H1 (cell line): ENCODE data around the gene KDR. TPM values are rescaled to one million over a fixed set of nuclear protein-coding genes. Genes with fewer than 3 reads are reported as not detected.

Experiments
- CTCF ChIA-PET: fragments of 300-600 bp; sonication (Branson Sonifier 250); formaldehyde crosslinking; loops from one replicate; lab custom pipeline; 2021; ENCODE audit not compliant: partially characterized antibody; lab: Charles Lee
- POLR2A ChIA-PET: fragments of 300-600 bp; sonication (Branson Sonifier 250); formaldehyde crosslinking; loops from one replicate; lab custom pipeline; 2021; ENCODE audit warnings: inconsistent platforms; ENCODE audit not compliant: partially characterized antibody; lab: Charles Lee
- DNase-seq, 2 experiments: peaks; one replicate each; pipeline versions ENCODE4 v3.0.0 to v3.0.0-alpha.2; 2010 to 2022; ENCODE audit warnings: low spot score in 2 of 2, low read depth in 1 of 2, mixed read lengths in 1 of 2
- FAIRE-seq: peaks from 2 replicates; lab custom pipeline; 2011; peaks lifted over from hg19 to GRCh38; lab: Jason Lieb, UNC
- H2AFZ ChIP-seq: 2 replicates; pipeline ENCODE4 v1.8.1; 2012; ENCODE audit warnings: low read length, inconsistent platforms
- H2AK5ac ChIP-seq: 2 replicates; pipeline ENCODE4 v1.6.1; 2013; ENCODE audit warnings: low read depth, low read length
- H2BK120ac ChIP-seq: replicated peaks from 2 replicates; pipeline ENCODE3; 2013; ENCODE audit warnings: low read depth, low read length, inconsistent platforms
- H2BK12ac ChIP-seq: 2 replicates; pipeline ENCODE4 v1.6.1; 2013; ENCODE audit warnings: low read depth, low read length
- H2BK15ac ChIP-seq: 2 replicates; pipeline ENCODE4 v1.6.1; 2013; ENCODE audit warnings: low read length
- H2BK20ac ChIP-seq: 2 replicates; pipeline ENCODE4 v1.6.1; 2013; ENCODE audit warnings: low read length
- H2BK5ac ChIP-seq: 2 replicates; pipeline ENCODE4 v1.6.1; 2013; ENCODE audit warnings: low read depth, low read length
- H3K14ac ChIP-seq: 2 replicates; pipeline ENCODE4 v1.6.1; 2013; ENCODE audit warnings: inconsistent platforms; ENCODE audit not compliant: insufficient read length
- H3K18ac ChIP-seq: 2 replicates; pipeline ENCODE4 v1.6.1; 2013; ENCODE audit warnings: low read length; ENCODE audit errors: extremely low read depth
- H3K23ac ChIP-seq: 2 replicates; pipeline ENCODE4 v1.6.1; 2013; ENCODE audit warnings: inconsistent platforms; ENCODE audit not compliant: insufficient read length
- H3K23me2 ChIP-seq: 2 replicates; pipeline ENCODE4 v1.6.1; 2013; ENCODE audit warnings: low read depth, low read length
- H3K27ac ChIP-seq: 2 replicates; pipeline ENCODE4 v1.6.1; 2011; ENCODE audit warnings: low read depth, low read length, inconsistent platforms
- H3K27me3 ChIP-seq, 4 experiments: replicated peaks in 1 of 4; 1 replicate in 1 of 4; 2 replicates in 3 of 4; pipeline versions ENCODE4 v1.6.1 to v1.8.1; 2011 to 2013; ENCODE audit warnings: low read length in 3 of 4, mild to moderate bottlenecking in 3 of 4, inconsistent platforms in 2 of 4, mixed read lengths in 2 of 4, moderate library complexity in 1 of 4; ENCODE audit not compliant: control insufficient read depth in 3 of 4, insufficient read depth in 3 of 4; ENCODE audit errors: extremely low read depth in 1 of 4
- H3K36me3 ChIP-seq, 4 experiments: 2 replicates each; pipeline versions ENCODE4 v1.6.1 to v1.8.1; 2011 to 2013; ENCODE audit warnings: mild to moderate bottlenecking in 4 of 4, low read length in 3 of 4, moderate library complexity in 2 of 4, control low read depth in 1 of 4, inconsistent platforms in 1 of 4; ENCODE audit not compliant: insufficient read depth in 4 of 4, control insufficient read depth in 2 of 4
- H3K4ac ChIP-seq: replicated peaks from 2 replicates; pipeline ENCODE3; 2013; ENCODE audit warnings: low read length, low read depth, mixed read lengths, inconsistent platforms; ENCODE audit not compliant: insufficient read length
- H3K4me1 ChIP-seq, 4 experiments: replicated peaks in 1 of 4; 1 replicate in 1 of 4; 2 replicates in 3 of 4; pipeline versions ENCODE4 v1.6.1 to v1.8.1; 2011 to 2013; ENCODE audit warnings: low read length in 3 of 4, inconsistent platforms in 2 of 4, mixed read lengths in 1 of 4; ENCODE audit not compliant: insufficient read depth in 4 of 4, control insufficient read depth in 3 of 4
- H3K4me2 ChIP-seq, 2 experiments: 2 replicates each; pipeline versions ENCODE4 v1.6.1 to v1.8.1; 2011 to 2013; ENCODE audit warnings: low read depth in 2 of 2, low read length in 2 of 2, control low read depth in 1 of 2, inconsistent platforms in 1 of 2, mild to moderate bottlenecking in 1 of 2; ENCODE audit not compliant: insufficient read depth in 1 of 2
- H3K4me3 ChIP-seq, 4 experiments: fragments of 200-600, 300-600 bp in 1 of 4; sonication (generic), shearing (Covaris generic), sonication (Bioruptor Twin) in 1 of 4; 2 replicates each; pipeline versions ENCODE4 v1.5.1 to v1.8.1; 2011 to 2016; ENCODE audit warnings: low read length in 4 of 4, low read depth in 3 of 4, control low read depth in 2 of 4, inconsistent platforms in 2 of 4, mild to moderate bottlenecking in 2 of 4, mixed read lengths in 1 of 4, moderate library complexity in 1 of 4; ENCODE audit not compliant: insufficient read depth in 2 of 4; ENCODE audit errors: extremely low read depth in 1 of 4
- H3K56ac ChIP-seq: replicated peaks from 2 replicates; pipeline ENCODE3; 2013; ENCODE audit warnings: low read depth, mild to moderate bottlenecking, mixed read lengths, low read length, inconsistent platforms; ENCODE audit not compliant: insufficient read length
- H3K79me1 ChIP-seq: 2 replicates; pipeline ENCODE4 v1.6.1; 2013; ENCODE audit warnings: low read depth, low read length, control low read depth
- H3K79me2 ChIP-seq, 2 experiments: 2 replicates each; pipeline versions ENCODE4 v1.6.1 to v1.8.1; 2012 to 2013; ENCODE audit warnings: low read length in 2 of 2, mild to moderate bottlenecking in 2 of 2, inconsistent platforms in 1 of 2; ENCODE audit not compliant: insufficient read depth in 2 of 2, control insufficient read depth in 1 of 2
- H3K9ac ChIP-seq, 4 experiments: replicated peaks in 1 of 4; 1 replicate in 1 of 4; 2 replicates in 3 of 4; pipeline versions ENCODE4 v1.6.1 to v1.8.1; 2011 to 2013; ENCODE audit warnings: low read depth in 3 of 4, low read length in 3 of 4, control low read depth in 2 of 4, mild to moderate bottlenecking in 2 of 4, moderate library complexity in 2 of 4, inconsistent platforms in 1 of 4; ENCODE audit errors: extremely low read depth in 1 of 4
- H3K9me3 ChIP-seq, 2 experiments: 2 replicates each; pipeline versions ENCODE4 v1.6.1 to v1.8.1; 2012 to 2013; ENCODE audit warnings: mild to moderate bottlenecking in 2 of 2, moderate library complexity in 2 of 2, control low read depth in 1 of 2, inconsistent platforms in 1 of 2, low read depth in 1 of 2, low read length in 1 of 2, mixed read lengths in 1 of 2; ENCODE audit not compliant: insufficient read depth in 2 of 2
- H4K20me1 ChIP-seq, 2 experiments: replicated peaks in 1 of 2; 2 replicates each; pipeline versions ENCODE3 to v1.8.1; 2011 to 2013; ENCODE audit warnings: inconsistent platforms in 2 of 2, low read length in 2 of 2, mild to moderate bottlenecking in 1 of 2; ENCODE audit not compliant: insufficient read depth in 2 of 2, control insufficient read depth in 1 of 2
- H4K5ac ChIP-seq: 2 replicates; pipeline ENCODE4 v1.6.1; 2013; ENCODE audit warnings: low read length, low read depth, mixed read lengths, inconsistent platforms; ENCODE audit not compliant: insufficient read length
- H4K8ac ChIP-seq: 2 replicates; pipeline ENCODE4 v1.8.0; 2013; ENCODE audit warnings: mild to moderate bottlenecking, moderate library complexity, low read length, inconsistent platforms; ENCODE audit not compliant: insufficient read depth; ENCODE audit errors: extremely low read depth
- H4K91ac ChIP-seq: replicated peaks from 2 replicates; pipeline ENCODE3; 2013; ENCODE audit warnings: low read length, mixed read lengths, inconsistent platforms; ENCODE audit not compliant: insufficient read length
- BCL11A ChIP-seq, 2 experiments: IDR thresholded peaks; one replicate each; pipeline ENCODE4 v1.6.1; 2011; ENCODE audit warnings: low read depth in 2 of 2, low read length in 2 of 2, mild to moderate bottlenecking in 2 of 2
- CEBPB ChIP-seq: IDR thresholded peaks from 2 replicates; pipeline ENCODE4 v1.6.1; 2012; ENCODE audit warnings: low read depth, low read length
- CHD2 ChIP-seq: IDR thresholded peaks from 2 replicates; pipeline ENCODE4 v1.6.1; 2012; ENCODE audit warnings: low read length, improper control_type of control experiment
- CTBP2 ChIP-seq: IDR thresholded peaks from 2 replicates; pipeline ENCODE4 v1.7.0; 2011; ENCODE audit warnings: borderline replicate concordance, mild to moderate bottlenecking, moderate library complexity, mixed read lengths, low read length; ENCODE audit not compliant: insufficient read depth, insufficient read length
- MAX ChIP-seq: IDR thresholded peaks from 2 replicates; pipeline ENCODE4 v1.6.1; 2012; ENCODE audit warnings: inconsistent platforms
- NANOG ChIP-seq: IDR thresholded peaks from 2 replicates; pipeline ENCODE4 v1.6.1; 2011; ENCODE audit warnings: low read length, low read depth, mild to moderate bottlenecking, inconsistent platforms; ENCODE audit not compliant: insufficient read depth, poor library complexity, severe bottlenecking
- NRF1 ChIP-seq: IDR thresholded peaks from 2 replicates; pipeline ENCODE4 v1.6.1; 2011; ENCODE audit warnings: mild to moderate bottlenecking, low read depth, low read length, improper control_type of control experiment
- RXRA ChIP-seq: IDR thresholded peaks from 2 replicates; pipeline ENCODE4 v1.6.1; 2011; ENCODE audit warnings: low read depth, mild to moderate bottlenecking, low read length, moderate library complexity; ENCODE audit not compliant: insufficient read depth
- SIN3A ChIP-seq, 2 experiments: IDR thresholded peaks in 1 of 2; conservative IDR thresholded peaks in 1 of 2; 2 replicates each; pipeline ENCODE4 v1.6.1; 2011 to 2012; ENCODE audit warnings: low read length in 2 of 2, improper control_type of control experiment in 1 of 2, low read depth in 1 of 2, mild to moderate bottlenecking in 1 of 2
- SP1 ChIP-seq: IDR thresholded peaks from 2 replicates; pipeline ENCODE4 v1.6.1; 2011; ENCODE audit warnings: low read depth, low read length
- SRF ChIP-seq: IDR thresholded peaks from 2 replicates; pipeline ENCODE4 v1.6.1; 2011; ENCODE audit warnings: mild to moderate bottlenecking, low read depth, low read length, moderate library complexity
- TAF1 ChIP-seq: IDR thresholded peaks from 2 replicates; pipeline ENCODE4 v1.6.1; 2011; ENCODE audit warnings: mild to moderate bottlenecking, low read depth, low read length
- TCF12 ChIP-seq: IDR thresholded peaks from 2 replicates; pipeline ENCODE4 v1.6.1; 2011; ENCODE audit warnings: low read depth, mild to moderate bottlenecking, low read length
- USF2 ChIP-seq: IDR thresholded peaks from 2 replicates; pipeline ENCODE4 v1.6.1; 2011; ENCODE audit warnings: low read length, improper control_type of control experiment
- WGBS, 2 experiments: shearing (Covaris generic) in 1 of 2; methylation state at CpG; one replicate each; pipeline versions ENCODE4 v1.1.6 to v1.1.7; 2013 to 2015; ENCODE audit warnings: low lambda C conversion rate in 2 of 2, mixed read lengths in 2 of 2, inconsistent platforms in 1 of 2, low coverage in 1 of 2, missing lambda C conversion rate in 1 of 2; ENCODE audit not compliant: insufficient replicate concordance in 2 of 2, insufficient coverage in 1 of 2, insufficient read length in 1 of 2; ENCODE audit errors: extremely low coverage in 1 of 2, missing lambda C conversion rate in 1 of 2; 5-methylcytosine and 5-hydroxymethylcytosine counted together
- polyA plus RNA-seq, 7 experiments: library from polyadenylated mRNA; depleted of rRNA in 3 of 7; stranded (reverse) in 5 of 7; unstranded in 2 of 7; fragments of >200 nt in 5 of 7; fragments of 200-250 nt in 2 of 7; gene quantifications; 1 replicate in 5 of 7; 2 replicates in 1 of 7; 4 replicates in 1 of 7; pipeline versions ENCODE4 v1.2.1 to v1.2.3, GENCODE V29; 2011 to 2013; ENCODE audit warnings: missing spikeins in 2 of 7, mixed read lengths in 2 of 7
- total RNA-seq: library from RNA; stranded (reverse); fragmentation: NEBNext Ultra II Directional; extraction: Animal tissue kit (Norgen Biotek cat#: 25700); gene quantifications from 2 replicates; pipeline ENCODE4 v1.2.1, GENCODE V29; 2021

The KDR gene
- total and polyA plus RNA-seq, 2 of the 8 experiments (the other 6 are each of a cell fraction or from before 2014, with no cell fraction given) = 69.3 to 106 TPM

DNA sequence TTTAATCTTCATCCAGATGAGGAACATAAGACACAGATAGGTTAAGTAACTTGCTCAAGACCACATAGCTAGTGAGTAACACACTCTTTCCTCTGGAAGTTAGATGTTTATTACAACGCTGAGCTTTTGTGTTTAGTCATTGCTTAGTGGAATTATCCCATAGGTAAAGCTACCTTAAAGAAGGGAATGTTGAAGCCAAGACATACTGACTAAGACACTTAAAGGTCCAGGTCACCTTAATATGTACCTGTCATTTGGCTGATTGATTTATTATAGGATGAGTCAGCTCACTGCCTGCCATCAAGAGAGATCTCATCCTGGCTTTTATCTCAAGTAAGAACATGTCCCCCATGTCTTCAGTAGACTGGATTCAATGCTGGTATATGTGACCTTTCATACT is 53.4 kb downstream of the KDR start:
- Histone ChIP-seq H2BK5ac (no peak overlapping the region), H2BK120ac (no peak overlapping the region)
- no peak for TF ChIP-seq NRF1
- TF ChIP-seq SIN3A (conservative IDR thresholded peaks at IDR 0.05 in 1 of 2, IDR thresholded peaks at IDR 0.05 in 1 of 2; ENCODE audit: low read depth in 1 of 2, low read length in 2 of 2) = no peak
- TF ChIP-seq USF2 = no peak
- no peak for TF ChIP-seq CTBP2
- TF ChIP-seq CHD2 = no peak
- TF ChIP-seq CEBPB = no peak
- no peak for TF ChIP-seq BCL11A (IDR thresholded peaks at IDR 0.05; ENCODE audit: low read depth in 2 of 2, low read length in 2 of 2)
- TF ChIP-seq NANOG = no peak
- TF ChIP-seq TAF1 = no peak
- TF ChIP-seq SRF = no peak
- TF ChIP-seq TCF12 = no peak
- TF ChIP-seq RXRA = no peak
- TF ChIP-seq SP1 = no peak
- TF ChIP-seq MAX = no peak

More for the DNA sequence above, 53.4 kb downstream of the KDR start:
- CTCF ChIA-PET = interaction anchor here (0.6 to 1.1 kb wide), 6 partner anchors 11 to 243 kb away, joined by 3 read pairs; no protein-coding TSS in a partner anchor
- H4K91ac ChIP-seq = no peak overlapping the region
- no peak overlapping the region for H2AK5ac ChIP-seq
- DNase-seq (no peak), FAIRE-seq (no peak)
- no peaks in the 10 kb centered on the region for H3K9me3 ChIP-seq
- H3K27me3 ChIP-seq = no peaks in the 10 kb centered on the region
- no peaks in the 10 kb centered on the region for H3K36me3 ChIP-seq
- no peak overlapping the region for H3K9ac ChIP-seq
- no peak overlapping the region for H3K14ac ChIP-seq
- no peaks in the 10 kb centered on the region for H4K20me1 ChIP-seq
- no peaks in the 10 kb centered on the region for H3K79me2 ChIP-seq
- no peak overlapping the region for H3K56ac ChIP-seq
- no peak overlapping the region for H4K5ac ChIP-seq
- H3K27ac ChIP-seq = no peak overlapping the region
- H3K79me1 ChIP-seq = no peaks in the 10 kb centered on the region
- no peaks in the 10 kb centered on the region for H3K23me2 ChIP-seq
- H2BK20ac ChIP-seq = no peak overlapping the region
- no peak overlapping the region for H3K4ac ChIP-seq
- WGBS, 2 experiments = 95% methylated on average over 1 of the region's 1 CpG; no CpG with 5 or more reads in 1 of the 2 experiments
- H2BK12ac ChIP-seq = no peak overlapping the region
- H2BK15ac ChIP-seq = no peak overlapping the region
- POLR2A ChIA-PET = no interaction called here
- H3K4me2 ChIP-seq = no peak overlapping the region
- H2AFZ ChIP-seq = no peak overlapping the region
- no peak overlapping the region for H3K18ac ChIP-seq
- peaks cover 0 to 2% (median 0%) of the 10 kb centered on the region in 4 experiments; a peak in 1 of 7 replicates for H3K4me1 ChIP-seq
- H3K23ac ChIP-seq = no peak overlapping the region
- H3K4me3 ChIP-seq = no peak overlapping the region
- H4K8ac ChIP-seq = no peak overlapping the region
